Adrenal gland (tissue), 12 donors: Measurements from ENCODE around the gene PCDHA5. TPM values are rescaled to one million over a fixed set of nuclear protein-coding genes. Genes with fewer than 3 reads are reported as not detected.
A peak's percentile ranks its signal among the peaks of the same experiment; 100 is the strongest.
"Not testable (repeated sequence)": the region's sequence is repeated elsewhere in the genome, so short reads cannot be mapped to it uniquely, and the experiment has no call there.

Experiments used
- DNase-seq, 7 donors: peaks; one replicate each; pipeline ENCODE4 v3.0.0-alpha.2; 2019 to 2020
- H3K27ac ChIP-seq, 5 donors: fragments of 200-600 bp; sonication (generic) in 4 of 5; 1 replicate in 3 of 5; 2 replicates in 2 of 5; pipeline versions ENCODE4 v1.5.1 to v1.8.0; 2016 to 2020; ENCODE audit warnings: mild to moderate bottlenecking in 1 of 5
- H3K27me3 ChIP-seq: fragments of 200-600 bp; 2 replicates; pipeline ENCODE4 v1.8.0; 2021
- H3K36me3 ChIP-seq, 2 donors: fragments of 200-600 bp; replicated peaks in 1 of 2; 1 replicate in 1 of 2; 2 replicates in 1 of 2; pipeline versions ENCODE4 v1.5.1 to v1.8.0; 2018 to 2022
- H3K4me1 ChIP-seq, 2 donors: fragments of 200-600 bp; replicated peaks in 1 of 2; 1 replicate in 1 of 2; 2 replicates in 1 of 2; pipeline versions ENCODE4 v1.5.1 to v1.8.0; 2018 to 2021
- H3K4me3 ChIP-seq, 4 donors: fragments of 200-600 bp; sonication (generic) in 3 of 4; one replicate each; pipeline ENCODE4 v1.5.1; 2016 to 2018
- H3K9me3 ChIP-seq, 3 donors: fragments of 200-600 bp; sonication (generic) in 1 of 3; replicated peaks in 1 of 3; 1 replicate in 2 of 3; 2 replicates in 1 of 3; pipeline versions ENCODE4 v1.5.1 to v1.8.0; 2016 to 2021
- CTCF ChIP-seq, 6 experiments: fragments of 450-650 bp in 4 of 6; fragments of 200-600 bp in 2 of 6; sonication (generic) in 1 of 6; IDR thresholded peaks; 1 replicate in 5 of 6; 2 replicates in 1 of 6; pipeline versions ENCODE4 v1.5.1 to v1.8.0; 2016 to 2021; ENCODE audit warnings: antibody characterized with exemption in 6 of 6, mild to moderate bottlenecking in 2 of 6, moderate library complexity in 1 of 6
- POLR2A ChIP-seq, 2 donors: fragments of 450-650 bp; IDR thresholded peaks; one replicate each; pipeline ENCODE4 v1.6.1; 2017; ENCODE audit warnings: antibody characterized with exemption in 2 of 2, mild to moderate bottlenecking in 2 of 2, moderate library complexity in 1 of 2
- WGBS, 4 donors: extraction: QIAGEN DNeasy Blood & Tissue Kit in 2 of 4; methylation state at CpG; one replicate each; pipeline versions ENCODE4 v1.1.5 to v1.1.7; 2013 to 2017; 5-methylcytosine and 5-hydroxymethylcytosine counted together
- intact Hi-C, 2 donors: fragments of 100-400 bp; cut with DNase I; formaldehyde crosslinking; loops; one replicate each; pipeline versions ENCODE4 v1.14.1 to v1.15.0; 2022 to 2023
- polyA plus RNA-seq, 3 donors: library from polyadenylated mRNA; stranded (reverse); fragments of 200-250 nt in 2 of 3; fragments of 350-450 nt in 1 of 3; fragmentation: Illumina TruSeq in 1 of 3; extraction: RNeasy Lipid Tissue Mini Kit (QIAGEN cat#74804) in 1 of 3; gene quantifications; one replicate each; pipeline ENCODE4 v1.2.3, GENCODE V29; 2013 to 2014
- total RNA-seq, 9 donors: library from RNA; depleted of rRNA in 4 of 9; stranded (reverse); fragments of >200 nt in 4 of 9; fragments of 120-200 nt in 1 of 9; fragmentation: NEBNext Ultra II Directional in 1 of 9; extraction: Animal tissue kit (Norgen Biotek cat#: 25700) in 1 of 9; gene quantifications; one replicate each; pipeline versions ENCODE4 v1.1.0 to v1.2.4, GENCODE V29; 2013 to 2023
- donor health status: healthy with polysubstance abuse.
- donor health status: Bipolar disorder and iron deficiency.
- donor health status: DM: yes; HTN: yes; CAD: no.
- donor health status: DM: no; HTN: no; CAD: no.
- donor health status: DM: no; HTN: no; CAD: no.
- donor health status: DM: yes; HTN: yes; CAD: no.

Gene PCDHA5
- total and polyA plus RNA-seq, 12 donors, result 0.07 to 0.67 (median 0.17) TPM; not detected in 2

- peaks cover 3 to 17% (median 15%) of the 10 kb centered on the region in 3 donors for H3K9me3 ChIP-seq
- TF ChIP-seq POLR2A (IDR thresholded peaks at IDR 0.05) (no peak), CTCF (IDR thresholded peaks at IDR 0.05) (no peak)
- no peak overlapping the region for H3K4me3 ChIP-seq
- no peaks in the 10 kb centered on the region for H3K27me3 ChIP-seq
- intact Hi-C loops, result no loop called here
- WGBS, 4 donors, result 44 to 54% (median 44%) methylated on average over 39 of the region's 39 CpGs; no CpG with 5 or more reads in 1 of the 4 donors
- H3K27ac ChIP-seq, result no peak overlapping the region
- no peaks in the 10 kb centered on the region for H3K4me1 ChIP-seq
- DNase-seq, result no peak
- no peaks in the 10 kb centered on the region for H3K36me3 ChIP-seq
Observed at GRCh38 chr5:140796718-140797095, 24.7 kb upstream of the PCDHA5 start.

- no peaks in the 10 kb centered on the region for H3K27me3 ChIP-seq
Observed at GRCh38 chr5:140800816-140801493, 20.5 kb upstream of the PCDHA5 start, which contains the start of gene PCDHA3. Gene PCDHA3 (plus strand): TSS chr5:140801057.

GRCh38 chr5:140801494-140801841, 19.9 kb upstream of the PCDHA5 start:
- H3K9me3 ChIP-seq, result peaks cover 3 to 17% (median 8%) of the 10 kb centered on the region in 3 donors
- peak overlapping the region in 1 of 4 donors; percentile 1 for H3K4me3 ChIP-seq
- H3K36me3 ChIP-seq, result no peaks in the 10 kb centered on the region
- WGBS, 4 donors, result 8 to 26% (median 14%) methylated on average over 12 to 16 of the region's 16 CpGs
- DNase-seq, result no peak
- no peaks in the 10 kb centered on the region for H3K4me1 ChIP-seq
- no peak for TF ChIP-seq CTCF (IDR thresholded peaks at IDR 0.05)
- no peak for TF ChIP-seq POLR2A (IDR thresholded peaks at IDR 0.05)
- H3K27me3 ChIP-seq, result no peaks in the 10 kb centered on the region
- H3K27ac ChIP-seq, result no peak overlapping the region
- intact Hi-C loops, result no loop called here

More at GRCh38 chr5:140800816-140801493, 20.5 kb upstream of the PCDHA5 start, which contains the start of gene PCDHA3:
- TF ChIP-seq CTCF (IDR thresholded peaks at IDR 0.05) (no peak), POLR2A (IDR thresholded peaks at IDR 0.05) (no peak)
- no peak within 1 kb of the TSS for H3K27ac ChIP-seq
- intact Hi-C loops, result no loop called here
- peaks cover 3 to 17% (median 13%) of the 10 kb centered on the region in 3 donors for H3K9me3 ChIP-seq
- no peak for DNase-seq
- H3K36me3 ChIP-seq, result no peaks in the 10 kb centered on the region
- peak within 1 kb of the TSS in 1 of 4 donors; percentile 1 for H3K4me3 ChIP-seq
- WGBS, 4 donors, result 12 to 20% (median 14%) methylated on average over 13 to 29 of the region's 29 CpGs
- no peaks in the 10 kb centered on the region for H3K4me1 ChIP-seq

- H3K27me3 ChIP-seq, DNase-seq, H3K36me3 ChIP-seq, H3K4me3 ChIP-seq, H3K4me1 ChIP-seq, intact Hi-C loops, H3K27ac ChIP-seq: not testable (repeated sequence)
- 32 to 66% (median 39%) methylated on average over 5 to 45 of the region's 45 CpGs for WGBS, 4 donors
- H3K9me3 ChIP-seq, result peaks cover 0 to 17% (median 3%) of the 10 kb centered on the region in 3 donors
Observed at GRCh38 chr5:140802381-140802780, 19.0 kb upstream of the PCDHA5 start.
